Chondrocyte (in vitro differentiated cells): ENCODE measurements around the gene ZNF831. TPM values are rescaled to one million over a fixed set of nuclear protein-coding genes. Genes with fewer than 3 reads are reported as not detected.

Source experiments
- DNase-seq: peaks from one replicate; pipeline ENCODE4 v3.0.0; 2021; ENCODE audit warnings: mixed read lengths, low spot score
- H3K27ac Mint-ChIP-seq: one replicate; pipeline ENCODE4 v1.8.0; 2021; ENCODE audit warnings: mild to moderate bottlenecking, moderate library complexity, mixed read lengths; ENCODE audit not compliant: unreplicated experiment
- H3K27me3 Mint-ChIP-seq: 2 replicates; pipeline ENCODE4 v1.8.0; 2021; ENCODE audit warnings: low read depth, mixed read lengths
- H3K36me3 Mint-ChIP-seq: 2 replicates; pipeline ENCODE4 v1.8.0; 2021; ENCODE audit warnings: low read depth, mixed read lengths
- H3K4me1 Mint-ChIP-seq: 2 replicates; pipeline ENCODE4 v1.8.0; 2021; ENCODE audit warnings: low read depth, mild to moderate bottlenecking, mixed read lengths
- H3K4me3 Mint-ChIP-seq: one replicate; pipeline ENCODE4 v1.8.0; 2021; ENCODE audit warnings: mild to moderate bottlenecking, moderate library complexity, mixed read lengths; ENCODE audit not compliant: unreplicated experiment
- H3K9me3 Mint-ChIP-seq: 2 replicates; pipeline ENCODE4 v1.8.0; 2021; ENCODE audit warnings: low read depth, mixed read lengths
- total RNA-seq: library from RNA; stranded (reverse); gene quantifications from 3 replicates; pipeline ENCODE4 v1.2.1, GENCODE V29; 2021
- TF ChIP-seq, protein P1 (sequence below): fragments of 200-600 bp; sonication (generic); IDR thresholded peaks from 2 replicates; pipeline ENCODE4 v1.5.0; 2021; ENCODE audit warnings: antibody characterized with exemption, mild to moderate bottlenecking, moderate library complexity

Gene ZNF831
- total RNA-seq, 1 donor from 2014 or later, result not detected

DNA sequence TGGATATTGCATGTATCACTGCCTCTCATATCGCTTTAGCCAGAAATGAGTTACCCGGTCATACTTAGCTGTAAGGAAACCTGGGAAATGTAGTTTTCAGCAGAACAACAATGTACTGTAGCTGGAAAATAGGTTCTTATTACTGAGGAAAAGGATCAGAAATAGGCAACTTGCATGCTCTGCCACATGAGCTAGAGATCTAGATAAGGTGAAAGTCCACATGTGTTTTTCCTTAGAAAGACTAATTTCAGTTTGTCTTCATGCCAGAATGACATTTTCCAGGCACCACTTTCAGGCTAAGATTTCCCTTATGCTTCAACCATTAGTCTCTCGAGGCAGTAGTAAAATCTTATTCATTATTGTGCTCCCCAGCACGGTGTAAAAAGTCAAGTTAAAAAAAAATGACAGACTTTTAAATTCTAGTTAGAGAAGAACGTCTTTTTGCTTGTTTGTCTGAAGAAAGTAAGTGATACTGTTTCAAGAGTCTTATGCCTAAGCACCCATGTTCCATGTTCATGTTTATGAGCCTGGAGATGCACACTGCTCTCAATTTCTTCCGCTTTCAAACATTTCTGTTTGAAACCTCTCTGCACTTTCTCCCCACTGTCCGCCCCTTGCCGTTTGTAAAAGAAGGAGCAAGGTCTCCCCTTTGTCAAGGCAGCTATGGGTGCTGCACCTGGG, 67.6 kb downstream of the ZNF831 start:
- Mint-ChIP-seq H3K4me1 (no peaks in the 10 kb centered on the region), H3K27ac (no peak overlapping the region), H3K27me3 (peaks cover 36% of the 10 kb centered on the region), H3K9me3 (peaks cover 5% of the 10 kb centered on the region), H3K4me3 (no peak overlapping the region), H3K36me3 (no peaks in the 10 kb centered on the region)
- no peak for DNase-seq
- TF ChIP-seq, protein P1, sequence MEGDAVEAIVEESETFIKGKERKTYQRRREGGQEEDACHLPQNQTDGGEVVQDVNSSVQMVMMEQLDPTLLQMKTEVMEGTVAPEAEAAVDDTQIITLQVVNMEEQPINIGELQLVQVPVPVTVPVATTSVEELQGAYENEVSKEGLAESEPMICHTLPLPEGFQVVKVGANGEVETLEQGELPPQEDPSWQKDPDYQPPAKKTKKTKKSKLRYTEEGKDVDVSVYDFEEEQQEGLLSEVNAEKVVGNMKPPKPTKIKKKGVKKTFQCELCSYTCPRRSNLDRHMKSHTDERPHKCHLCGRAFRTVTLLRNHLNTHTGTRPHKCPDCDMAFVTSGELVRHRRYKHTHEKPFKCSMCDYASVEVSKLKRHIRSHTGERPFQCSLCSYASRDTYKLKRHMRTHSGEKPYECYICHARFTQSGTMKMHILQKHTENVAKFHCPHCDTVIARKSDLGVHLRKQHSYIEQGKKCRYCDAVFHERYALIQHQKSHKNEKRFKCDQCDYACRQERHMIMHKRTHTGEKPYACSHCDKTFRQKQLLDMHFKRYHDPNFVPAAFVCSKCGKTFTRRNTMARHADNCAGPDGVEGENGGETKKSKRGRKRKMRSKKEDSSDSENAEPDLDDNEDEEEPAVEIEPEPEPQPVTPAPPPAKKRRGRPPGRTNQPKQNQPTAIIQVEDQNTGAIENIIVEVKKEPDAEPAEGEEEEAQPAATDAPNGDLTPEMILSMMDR, result no peak

DNA sequence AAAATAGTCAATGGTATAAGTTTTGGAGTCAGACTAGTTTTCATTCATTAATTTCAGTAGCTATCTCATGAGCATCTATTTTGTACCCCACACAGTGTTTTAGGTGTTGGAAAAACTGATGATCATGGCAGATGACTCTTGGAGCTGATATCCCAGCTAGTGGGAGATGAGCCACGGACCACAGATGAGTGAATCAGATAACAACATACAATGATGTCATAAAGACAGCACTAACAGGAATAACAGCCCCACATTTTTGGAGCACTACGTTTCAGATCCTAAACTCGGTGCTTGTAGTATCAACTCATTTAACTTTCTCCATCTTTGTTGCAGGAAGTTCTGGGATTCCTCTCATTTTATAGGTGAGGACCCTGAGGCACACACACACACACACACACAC, 69.0 kb downstream of the ZNF831 start:
- DNase-seq, result no peak
- Mint-ChIP-seq H3K9me3 (peaks cover 5% of the 10 kb centered on the region), H3K36me3 (no peaks in the 10 kb centered on the region), H3K27me3 (peaks cover 39% of the 10 kb centered on the region), H3K4me1 (no peaks in the 10 kb centered on the region), H3K27ac (no peak overlapping the region), H3K4me3 (no peak overlapping the region)
- TF ChIP-seq, protein P1, result no peak

DNA sequence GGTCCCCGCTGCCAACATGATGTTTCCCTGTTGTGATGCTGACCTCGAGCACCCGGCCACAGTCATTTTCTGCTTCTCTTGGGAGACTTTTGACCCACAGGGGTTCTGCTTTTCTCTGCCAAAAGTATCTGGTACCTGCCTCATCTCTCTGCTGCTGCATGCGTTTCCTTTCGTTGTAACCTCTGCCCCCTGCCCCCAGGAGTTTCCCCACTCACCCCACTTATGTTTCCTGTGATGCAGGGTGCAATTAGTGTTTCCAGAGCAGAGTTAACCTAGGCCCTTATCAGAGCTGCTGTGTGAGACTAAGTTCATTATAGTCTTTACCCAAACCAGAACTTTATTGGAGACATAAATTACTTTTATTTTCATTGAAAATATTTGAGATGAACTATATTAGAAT, 71.6 kb downstream of the ZNF831 start:
- Mint-ChIP-seq H3K4me3 (no peak overlapping the region), H3K36me3 (no peaks in the 10 kb centered on the region), H3K27ac (no peak overlapping the region), H3K9me3 (no peaks in the 10 kb centered on the region), H3K4me1 (no peaks in the 10 kb centered on the region), H3K27me3 (peaks cover 39% of the 10 kb centered on the region)
- TF ChIP-seq, protein P1, result no peak
- no peak for DNase-seq

DNA sequence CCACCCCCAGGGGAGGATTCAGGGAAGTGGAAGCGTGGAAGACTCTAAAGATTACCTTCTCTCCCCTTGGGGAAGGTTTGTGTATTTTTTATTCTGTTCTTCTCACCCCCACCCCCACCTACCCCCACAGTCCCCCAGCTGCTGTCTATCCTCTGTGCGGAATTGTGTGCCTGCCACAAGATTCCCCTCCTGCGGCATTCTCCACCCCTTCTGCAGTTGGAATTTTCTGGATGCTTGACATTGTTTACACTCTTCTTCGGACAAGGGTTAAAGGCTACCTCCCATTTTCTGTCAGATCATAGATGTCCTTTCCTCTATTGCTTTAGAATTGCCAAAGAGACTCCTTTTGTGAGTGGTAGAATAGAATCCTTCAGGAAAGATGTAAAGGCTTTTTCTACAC, 76.4 kb downstream of the ZNF831 start:
- Mint-ChIP-seq H3K4me1 (peaks cover 4% of the 10 kb centered on the region), H3K9me3 (no peaks in the 10 kb centered on the region), H3K4me3 (no peak overlapping the region), H3K36me3 (no peaks in the 10 kb centered on the region), H3K27me3 (peaks cover 18% of the 10 kb centered on the region), H3K27ac (no peak overlapping the region)
- no peak for DNase-seq
- TF ChIP-seq, protein P1, result no peak

DNA sequence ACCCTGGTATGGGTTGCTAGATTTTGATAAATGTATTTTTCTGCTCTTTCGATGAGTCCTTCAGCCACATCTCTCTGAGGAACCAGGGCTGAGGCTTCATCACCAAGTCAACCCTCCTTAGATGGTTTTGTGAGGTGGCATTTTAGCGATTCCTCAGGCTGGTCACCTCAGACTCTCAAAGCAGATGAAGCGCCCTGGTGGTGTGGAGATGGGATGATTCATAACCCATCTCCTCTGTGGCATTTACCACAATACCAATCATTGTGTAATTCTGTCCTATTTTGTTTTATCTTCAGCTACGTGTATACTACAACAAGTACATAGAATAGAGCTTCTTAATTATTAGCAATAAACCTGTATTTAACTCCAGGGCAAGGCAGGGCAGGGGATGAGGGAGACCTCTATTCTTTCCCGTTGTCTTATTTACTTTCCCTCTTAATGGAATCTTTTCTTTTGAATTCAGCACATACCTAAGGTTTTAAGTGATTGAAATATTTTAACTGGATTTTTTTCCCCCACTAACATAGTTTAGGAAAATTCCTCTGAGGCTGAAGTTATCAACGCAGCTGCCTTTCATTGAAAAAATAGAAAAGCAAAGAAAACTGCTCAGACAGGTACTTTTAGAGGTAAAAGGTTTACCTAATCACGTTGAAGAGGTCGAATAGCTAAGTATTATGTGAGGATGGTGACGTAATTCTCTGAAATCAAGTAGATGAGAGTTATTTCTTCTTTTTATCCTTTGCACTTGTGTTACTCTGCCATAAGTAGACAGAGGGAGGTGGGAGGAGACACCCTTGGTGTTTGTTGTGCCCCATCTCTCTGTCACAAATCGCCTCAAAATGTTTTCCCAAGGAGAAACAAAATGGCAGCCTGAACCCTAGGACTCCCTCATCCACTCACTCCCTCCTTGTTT, 79.3 kb downstream of the ZNF831 start:
- Mint-ChIP-seq H3K36me3 (no peaks in the 10 kb centered on the region), H3K4me1 (peaks cover 4% of the 10 kb centered on the region), H3K9me3 (no peaks in the 10 kb centered on the region), H3K27me3 (peaks cover 10% of the 10 kb centered on the region), H3K4me3 (no peak overlapping the region), H3K27ac (no peak overlapping the region)
- DNase-seq, result no peak
- TF ChIP-seq, protein P1, result no peak
